GM19193 (cell line): ENCODE measurements around the gene PACS1.
A peak's percentile ranks its signal among the peaks of the same experiment; 100 is the strongest.

Experiments
- POLR2A ChIP-seq: IDR thresholded peaks from 4 replicates; pipeline ENCODE4 v1.6.1; 2011; ENCODE audit not compliant: insufficient read depth, insufficient read length; ENCODE audit errors: extremely low read depth

Gene PACS1

DNA sequence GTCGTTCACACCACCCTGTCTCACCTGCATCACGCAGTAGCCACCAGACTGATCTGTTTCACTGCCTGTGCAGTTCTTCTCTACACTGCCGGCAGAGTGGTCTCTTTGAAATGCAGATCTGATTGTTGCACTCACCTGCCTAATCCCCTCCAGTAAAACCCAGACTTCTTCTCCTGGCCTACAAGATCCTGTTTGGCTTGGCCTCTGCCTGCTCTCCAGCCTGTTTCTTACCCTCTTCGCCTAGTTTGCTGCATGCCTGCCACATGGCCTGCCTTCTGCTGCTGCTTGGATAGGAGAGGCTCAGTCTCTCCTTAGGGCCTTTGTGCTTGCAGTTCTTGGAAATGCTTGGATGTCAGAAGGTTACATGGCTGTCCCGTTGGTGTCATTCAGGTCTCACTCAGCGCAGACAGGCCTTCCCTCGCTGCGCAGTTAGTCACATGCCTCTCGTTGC is 42.0 kb downstream of the PACS1 start:
- no peak for TF ChIP-seq POLR2A

GRCh38 chr11:66112601-66113499 is 42.8 kb downstream of the PACS1 start:
- TF ChIP-seq POLR2A: no peak

GRCh38 chr11:66115638-66116301 is 45.7 kb downstream of the PACS1 start:
- no peak for TF ChIP-seq POLR2A

GRCh38 chr11:66116576-66117361 is 46.7 kb downstream of the PACS1 start:
- TF ChIP-seq POLR2A: no peak

DNA sequence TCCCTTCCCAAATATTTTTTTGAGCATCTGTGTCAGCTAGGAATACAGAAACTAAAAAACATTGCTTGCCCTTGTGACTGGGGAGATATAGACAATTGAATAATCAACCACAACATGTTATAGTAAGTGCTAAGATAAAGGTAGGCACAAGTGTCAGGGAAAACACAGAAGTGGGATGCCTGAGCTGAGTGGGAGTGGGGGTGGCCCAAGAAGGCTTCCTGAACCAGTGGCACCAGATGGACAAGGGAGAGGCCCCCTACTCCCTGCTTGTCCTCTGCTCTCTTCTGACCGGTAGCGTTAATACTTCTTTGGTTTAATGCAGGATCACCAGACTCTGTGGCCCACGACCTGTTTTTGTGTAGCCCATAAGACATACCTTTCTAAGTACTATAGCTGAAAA is 48.8 kb downstream of the PACS1 start:
- no peak for TF ChIP-seq POLR2A

DNA sequence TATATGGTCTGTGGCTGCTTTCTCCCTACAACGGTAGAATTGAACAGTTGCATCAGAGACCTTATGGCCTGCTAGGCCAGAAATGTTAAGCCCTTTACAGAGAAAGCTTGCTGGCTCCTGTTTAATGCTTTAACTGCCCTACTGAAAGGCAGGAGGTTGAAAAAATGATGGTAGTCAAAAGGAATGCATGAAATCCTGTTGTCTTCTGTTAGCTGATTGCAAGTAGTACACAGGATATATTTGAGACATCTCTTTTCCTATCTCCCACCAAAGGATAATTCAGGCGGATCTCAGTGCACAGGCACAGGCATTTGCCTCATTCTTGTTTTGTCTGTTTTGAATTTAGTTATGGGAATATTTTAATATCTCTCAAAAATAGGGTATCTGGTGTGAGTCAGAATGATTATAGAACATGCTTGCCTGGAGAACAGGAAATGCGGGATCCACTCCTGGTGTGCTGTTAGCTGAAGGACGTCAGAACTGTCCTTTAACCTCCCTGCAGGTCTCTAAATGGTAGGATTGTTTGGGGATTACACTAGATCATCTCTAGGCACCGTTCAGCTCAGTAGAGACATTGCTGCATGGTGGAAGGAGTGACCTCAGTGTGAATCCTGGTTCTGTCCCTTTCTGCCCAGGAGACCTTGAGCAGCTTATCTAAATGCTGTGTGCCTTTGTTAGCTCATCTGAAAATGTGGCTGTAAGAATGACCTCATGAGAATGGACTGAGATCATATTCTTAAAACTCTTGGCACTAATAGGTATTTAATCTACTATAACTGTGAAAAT is 49.5 kb downstream of the PACS1 start:
- no peak for TF ChIP-seq POLR2A

DNA sequence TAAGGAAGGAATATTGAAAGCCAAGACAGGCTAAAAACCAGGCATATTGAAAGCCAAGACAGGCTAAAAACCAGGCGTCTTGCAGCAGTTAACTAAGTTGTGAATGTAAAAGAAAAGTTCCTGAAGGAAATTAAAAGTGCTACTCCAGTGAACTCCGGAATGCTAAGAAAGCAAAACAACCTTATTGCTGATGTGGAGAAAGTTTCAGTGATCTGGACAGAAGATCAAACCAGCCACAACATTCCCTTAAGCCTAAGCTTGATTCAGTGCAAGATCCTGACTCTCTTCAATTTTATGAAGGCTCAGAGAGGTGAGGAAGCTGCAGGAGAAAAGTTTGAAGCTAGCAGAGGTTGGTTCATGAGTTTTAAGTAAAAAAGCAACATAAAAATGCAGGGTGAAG is 51.4 kb downstream of the PACS1 start:
- no peak for TF ChIP-seq POLR2A

DNA sequence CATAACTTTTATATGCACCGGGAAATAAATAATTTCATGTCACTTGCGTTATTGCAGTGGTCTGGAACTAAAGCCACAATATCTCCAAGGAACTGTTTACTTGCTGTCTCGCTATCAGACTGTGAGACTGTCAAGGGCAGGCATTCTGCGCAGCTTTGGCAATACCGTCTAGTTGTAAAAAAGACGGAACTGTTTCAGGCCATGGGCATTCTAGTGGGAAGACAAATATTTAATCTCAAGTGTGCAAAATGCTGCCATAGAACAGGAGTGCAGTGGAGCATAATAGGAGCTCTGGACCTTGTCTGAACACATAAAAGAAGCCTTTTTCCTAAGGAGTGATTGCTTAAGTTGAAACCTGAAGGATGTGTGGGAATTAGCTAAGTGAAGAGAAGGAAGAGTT is 53.8 kb downstream of the PACS1 start:
- no peak for TF ChIP-seq POLR2A

DNA sequence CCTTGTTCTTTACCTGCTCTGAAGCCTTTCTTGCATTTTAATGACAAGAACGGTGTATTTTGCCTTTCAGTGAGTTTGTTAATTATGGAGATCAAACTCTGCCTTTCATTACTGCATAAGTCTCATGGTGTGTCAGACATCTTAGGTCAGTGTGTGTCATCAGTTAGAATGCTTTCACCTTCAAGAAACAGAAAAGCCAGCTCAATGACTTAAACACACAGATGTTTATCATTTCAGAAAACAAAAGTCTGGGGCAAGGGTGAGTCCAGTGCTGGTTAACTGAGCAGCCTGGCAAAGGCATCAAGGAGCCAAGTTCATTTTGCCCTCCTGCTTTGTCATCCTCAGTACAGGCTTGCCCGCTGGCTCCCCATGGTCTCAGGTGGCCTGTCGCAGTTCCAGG is 54.5 kb downstream of the PACS1 start:
- no peak for TF ChIP-seq POLR2A

GRCh38 chr11:66126064-66126463 is 56.0 kb downstream of the PACS1 start:
- TF ChIP-seq POLR2A: no peak

DNA sequence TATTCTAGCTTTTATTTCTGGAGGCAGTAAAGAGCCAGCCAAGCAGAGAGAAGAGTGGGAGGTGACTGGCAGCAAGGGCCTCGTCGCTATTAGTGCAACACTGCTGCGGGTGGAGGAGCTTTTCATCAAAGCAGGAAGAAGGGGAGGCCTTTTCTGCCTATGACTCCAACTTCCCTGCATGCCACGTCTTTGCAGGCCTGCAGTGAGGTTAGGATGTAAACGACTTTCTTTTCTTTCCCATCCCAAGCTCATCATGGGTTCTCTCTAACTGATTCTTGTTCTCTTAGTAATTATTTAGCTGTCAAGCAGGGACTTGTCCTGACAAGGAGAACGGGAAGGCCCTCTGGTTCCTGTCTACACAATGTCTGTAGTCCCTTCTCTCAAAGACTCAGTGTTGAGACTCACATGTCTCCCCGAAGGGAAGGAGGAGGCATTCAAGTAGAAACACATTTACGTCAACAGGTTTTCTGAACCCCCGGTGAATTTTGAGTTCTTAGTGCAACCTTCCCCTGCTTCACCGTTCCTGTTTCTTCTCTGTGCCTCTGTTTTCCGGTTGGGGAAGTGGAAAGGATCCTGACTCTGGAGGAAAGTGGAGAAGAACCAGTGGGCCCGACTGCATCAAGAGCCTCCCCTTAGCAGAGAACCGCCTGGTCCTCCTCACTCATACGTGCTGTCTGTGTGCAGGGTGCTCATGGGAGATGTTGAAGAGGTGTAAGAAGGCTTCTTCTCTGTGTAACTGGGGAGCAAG is 56.9 kb downstream of the PACS1 start:
- TF ChIP-seq POLR2A: peak; percentile 28

DNA sequence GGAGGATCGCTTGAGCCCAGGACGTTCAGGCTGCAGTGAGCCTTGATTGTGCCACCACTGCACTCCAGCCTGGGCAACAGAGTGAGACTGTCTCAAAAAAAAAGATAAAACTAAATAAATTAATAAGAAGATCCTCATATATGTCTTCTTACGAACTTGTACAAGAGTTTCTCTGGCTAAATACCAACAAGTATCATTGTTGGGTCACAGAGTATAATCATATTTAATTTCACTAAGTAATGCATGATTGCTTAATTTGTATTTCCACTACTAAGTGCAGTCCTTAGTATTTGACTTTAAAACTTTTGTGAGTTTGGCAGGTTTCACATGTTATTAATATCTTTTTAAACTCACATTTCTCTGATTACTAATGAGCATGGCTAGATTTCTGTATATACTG is 60.9 kb downstream of the PACS1 start:
- no peak for TF ChIP-seq POLR2A

GRCh38 chr11:66131937-66132632 is 62.0 kb downstream of the PACS1 start:
- TF ChIP-seq POLR2A: no peak
